NCI-H345 treated with DMSO at 0.1 percent for 48 hours (cell line): ENCODE data around the gene AKAP10.
"Not testable (repeated sequence)": the region's sequence is repeated elsewhere in the genome, so short reads cannot be mapped to it uniquely, and the experiment has no call there.

Experiments
- DNase-seq: peaks from one replicate; lab custom pipeline; 2025; ENCODE audit not compliant: unreplicated experiment; lab: John Stamatoyannopoulos, UW

AKAP10 gene

DNA sequence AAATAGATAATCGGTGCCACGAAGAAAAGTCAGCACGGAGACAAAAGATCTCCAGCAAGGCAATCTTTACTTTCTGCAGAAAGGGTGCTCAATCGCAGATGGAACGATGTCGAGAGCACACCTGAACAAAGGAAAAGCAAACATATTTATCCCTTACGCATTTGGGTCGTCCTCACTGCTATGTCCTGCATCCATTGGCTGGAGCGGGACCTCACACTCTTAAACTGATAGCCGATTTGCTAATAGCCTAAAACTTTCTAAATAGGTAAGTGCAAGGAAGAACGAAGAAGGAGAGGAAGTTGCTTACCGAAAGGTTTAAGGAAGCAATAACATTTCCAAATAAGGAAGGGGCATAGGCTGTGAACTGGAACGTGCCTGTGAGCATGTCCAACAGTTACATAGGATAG is 1.2 kb upstream of the AKAP10 start:
- DNase-seq, result no peak

DNA sequence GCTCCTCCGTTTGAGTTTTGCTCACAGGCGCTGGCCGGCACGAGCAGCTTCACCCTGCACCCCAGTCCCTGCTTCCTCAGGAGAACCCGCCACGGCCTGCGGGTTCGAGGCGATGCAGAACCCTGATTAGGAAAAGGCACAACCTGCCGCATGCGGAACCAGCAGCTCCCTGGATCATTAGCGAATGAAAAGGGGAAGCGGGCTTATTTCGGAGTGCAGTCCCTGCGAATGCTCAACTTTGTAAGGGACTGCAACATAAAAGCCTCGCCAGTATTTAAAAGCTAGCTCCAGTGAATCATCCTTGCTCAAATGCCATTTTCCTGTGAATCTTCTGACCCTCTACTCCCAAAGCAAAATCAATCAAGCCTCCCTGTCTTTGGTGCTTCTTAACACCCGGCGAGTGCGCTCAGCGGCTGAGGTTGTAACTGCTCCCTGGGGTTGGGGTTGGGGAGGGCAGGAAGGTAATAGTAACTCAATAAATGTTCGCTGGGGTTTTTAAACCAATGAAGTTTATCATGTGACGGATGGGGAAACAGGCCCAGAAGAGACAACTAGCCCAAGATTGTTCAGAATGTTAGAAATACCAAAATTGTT is 678 bp upstream of the AKAP10 start:
- DNase-seq, result no peak

DNA sequence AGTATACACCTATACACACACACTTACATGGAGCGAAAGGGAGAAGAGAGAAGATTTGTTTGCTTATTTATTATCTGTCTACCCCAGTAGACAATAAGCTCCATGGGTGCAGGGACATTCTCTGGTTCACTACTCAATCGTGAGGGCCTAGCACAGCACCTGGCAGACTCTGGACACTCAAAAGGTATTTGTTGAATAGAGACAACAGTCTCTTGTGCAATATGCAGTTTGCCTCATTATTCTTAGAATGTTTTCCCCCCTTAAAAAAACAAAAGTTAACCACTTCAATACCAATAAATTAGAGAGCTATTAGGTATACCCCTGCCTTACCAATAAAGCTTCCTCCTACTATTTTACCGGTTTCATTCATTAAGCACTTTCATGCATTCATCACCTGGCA is 2.0 kb downstream of the AKAP10 start:
- DNase-seq, result no peak

DNA sequence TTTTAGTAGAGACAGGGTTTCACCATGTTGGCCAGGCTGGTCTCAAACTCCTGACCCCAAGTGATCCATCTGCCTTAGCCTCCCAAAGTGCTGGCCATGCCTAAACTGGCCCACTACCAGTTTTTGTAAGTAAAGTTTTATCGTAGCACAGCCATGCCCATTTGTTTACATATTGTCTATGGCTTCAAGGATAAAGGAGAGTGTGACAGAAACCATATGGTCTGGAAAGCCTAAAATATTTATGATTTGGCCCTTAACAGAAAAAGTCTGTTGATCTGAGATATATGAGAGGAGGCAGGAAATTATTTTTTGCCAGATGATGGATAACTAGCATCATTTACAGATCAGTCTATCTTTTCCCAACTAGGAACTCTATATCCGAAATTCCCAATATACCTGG is 4.5 kb downstream of the AKAP10 start:
- no peak for DNase-seq

DNA sequence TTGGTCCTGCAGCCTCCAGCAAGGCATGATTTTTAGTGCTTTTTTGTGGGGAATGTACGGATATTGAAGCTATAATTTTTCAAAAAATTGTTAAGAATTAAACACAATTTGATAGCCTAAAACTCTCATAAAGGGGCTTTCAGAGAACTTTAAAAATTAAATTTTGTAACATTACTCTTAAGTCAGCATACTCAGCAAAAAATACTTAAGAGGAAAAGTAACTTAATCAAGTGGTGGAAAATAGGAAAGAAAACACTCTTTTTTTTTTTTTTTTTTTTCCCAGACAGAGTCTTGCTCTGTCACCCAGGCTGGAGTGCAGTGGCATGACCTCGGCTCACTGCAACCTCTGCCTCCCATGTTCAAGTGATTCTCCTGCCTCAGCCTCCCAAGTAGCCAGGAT is 14.7 kb downstream of the AKAP10 start:
- not testable (repeated sequence) for DNase-seq

DNA sequence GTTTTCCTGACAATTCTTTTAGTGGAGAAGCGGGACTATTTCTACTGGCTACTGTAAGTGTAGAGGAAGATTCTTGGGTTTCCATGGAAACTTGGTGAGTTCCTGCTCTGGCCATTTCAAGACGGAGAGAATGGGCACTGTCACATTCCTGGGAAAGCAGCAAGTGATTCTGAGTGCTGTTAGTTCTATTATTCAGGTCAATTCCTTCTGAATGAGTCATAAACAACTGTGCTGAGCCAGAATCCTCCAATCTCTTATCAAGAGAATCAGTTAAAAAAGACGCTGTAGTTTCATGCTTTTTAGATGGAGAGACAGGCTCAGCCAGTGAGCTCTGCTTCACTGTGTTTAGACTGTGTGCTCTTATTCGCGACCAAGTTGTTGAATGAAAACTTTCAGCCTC is 19.6 kb downstream of the AKAP10 start:
- no peak for DNase-seq

DNA sequence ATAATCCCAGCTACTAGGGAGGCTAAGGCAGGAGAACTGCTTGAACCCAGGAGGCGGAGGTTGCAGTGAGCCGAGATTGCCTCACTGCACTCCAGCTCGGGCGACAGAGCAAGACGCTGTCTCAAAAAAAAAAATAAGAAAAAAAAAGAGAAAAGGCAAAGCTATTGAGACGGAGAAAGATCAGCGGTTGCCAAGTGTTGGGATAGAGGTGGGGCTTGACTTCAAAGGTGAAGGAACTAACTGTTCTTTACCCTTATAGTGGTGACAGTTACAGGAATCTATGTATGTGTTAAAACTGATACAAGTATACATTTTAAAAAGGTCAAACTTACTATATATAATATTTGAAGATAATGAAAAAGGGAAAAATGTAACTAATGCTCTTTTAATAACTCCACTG is 22.5 kb downstream of the AKAP10 start:
- DNase-seq, result no peak

DNA sequence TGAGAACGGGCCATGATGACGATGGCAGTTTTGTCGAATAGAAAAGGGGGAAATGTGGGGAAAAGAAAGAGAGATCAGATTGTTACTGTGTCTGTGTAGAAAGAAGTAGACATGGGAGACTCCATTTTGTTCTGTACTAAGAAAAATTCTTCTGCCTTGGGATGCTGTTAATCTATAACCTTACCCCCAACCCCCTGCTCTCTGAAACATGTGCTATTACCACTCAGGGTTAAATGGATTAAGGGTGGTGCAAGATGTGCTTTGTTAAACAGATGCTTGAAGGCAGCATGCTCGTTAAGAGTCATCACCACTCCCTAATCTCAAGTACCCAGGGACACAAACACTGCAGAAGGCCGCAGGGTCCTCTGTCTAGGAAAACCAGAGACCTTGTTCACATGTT is 26.2 kb downstream of the AKAP10 start:
- not testable (repeated sequence) for DNase-seq

DNA sequence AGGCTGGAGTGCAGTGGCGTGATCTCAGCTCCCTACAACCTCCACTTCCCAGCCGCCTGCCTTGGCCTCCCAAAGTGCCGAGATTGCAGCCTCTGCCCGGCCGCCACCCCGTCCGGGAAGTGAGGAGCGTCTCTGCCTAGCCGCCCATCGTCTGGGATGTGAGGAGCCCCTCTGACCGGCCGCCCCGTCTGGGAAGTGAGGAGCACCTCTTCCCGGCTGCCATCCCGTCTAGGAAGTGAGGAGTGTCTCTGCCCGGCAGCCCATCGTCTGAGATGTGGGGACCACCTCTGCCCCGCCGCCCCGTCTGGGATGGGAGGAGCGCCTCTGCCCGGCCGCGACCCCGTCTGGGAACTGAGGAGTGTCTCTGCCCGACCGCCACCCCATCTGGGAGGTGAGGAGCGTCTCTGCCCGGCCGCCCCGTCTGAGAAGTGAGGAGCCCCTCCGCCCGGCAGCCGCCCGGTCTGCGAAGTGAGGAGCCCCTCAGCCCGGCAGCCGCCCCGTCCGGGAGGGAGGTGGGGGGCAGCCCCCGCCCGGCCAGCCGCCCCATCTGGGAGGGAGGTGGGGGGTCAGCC is 26.9 kb downstream of the AKAP10 start:
- DNase-seq, result not testable (repeated sequence)

DNA sequence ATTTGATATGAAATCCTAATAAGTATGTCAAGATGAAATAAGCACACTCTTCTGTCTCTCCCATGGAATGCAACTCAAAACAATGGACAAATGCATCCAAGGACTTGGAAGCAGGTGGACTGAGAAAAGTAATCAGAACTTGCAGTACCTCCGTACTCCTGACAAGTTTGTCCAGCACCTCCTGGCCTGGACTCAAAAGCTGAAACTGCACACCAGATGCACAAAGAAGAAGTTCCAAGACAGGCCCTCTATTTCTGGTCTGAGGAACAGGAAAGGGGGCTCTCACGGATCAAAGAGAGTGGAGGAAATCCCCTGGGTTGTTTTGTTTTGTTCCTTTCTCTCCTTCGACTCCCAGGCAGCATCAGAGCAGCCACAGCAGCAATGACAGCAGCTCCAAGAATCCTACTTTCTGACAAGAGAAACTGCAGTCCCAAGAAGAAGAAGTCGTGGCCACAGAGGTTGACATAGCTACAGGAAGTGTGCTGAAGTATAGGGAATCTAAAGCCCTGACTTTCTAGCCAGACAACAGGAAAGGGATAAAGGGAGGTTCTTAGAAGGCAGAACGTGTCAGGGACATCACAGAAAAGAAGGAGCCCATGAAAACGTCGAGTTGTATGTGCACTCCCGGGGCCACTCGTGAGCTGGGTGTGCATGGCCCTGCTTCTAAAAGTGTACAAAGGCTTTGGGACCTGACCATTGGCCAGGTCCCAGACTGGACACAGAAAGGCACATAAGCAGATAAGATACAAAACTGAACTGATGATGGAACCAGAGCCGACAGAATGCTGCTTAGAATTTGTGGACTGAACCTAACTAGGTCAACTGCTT is 29.3 kb downstream of the AKAP10 start:
- no peak for DNase-seq

DNA sequence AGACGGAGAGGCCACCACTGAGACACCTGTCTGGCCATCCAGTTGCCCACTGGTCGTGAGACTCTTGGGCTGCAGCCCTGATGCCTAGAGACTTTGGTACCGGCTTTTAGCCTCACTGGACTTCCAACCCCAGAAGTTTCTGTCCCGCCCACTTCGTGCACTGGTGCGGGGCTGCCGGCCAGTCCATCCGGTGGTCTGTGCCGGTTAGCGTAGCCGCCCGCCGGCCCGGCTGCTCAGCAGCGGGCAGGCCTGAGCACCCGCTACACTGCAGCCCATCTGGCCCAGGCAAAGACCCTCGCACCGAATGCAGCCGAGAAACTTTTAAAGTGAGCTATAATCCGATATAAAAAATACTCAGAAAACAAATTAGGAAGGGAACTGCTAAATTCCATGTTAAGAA is 30.7 kb downstream of the AKAP10 start:
- no peak for DNase-seq

DNA sequence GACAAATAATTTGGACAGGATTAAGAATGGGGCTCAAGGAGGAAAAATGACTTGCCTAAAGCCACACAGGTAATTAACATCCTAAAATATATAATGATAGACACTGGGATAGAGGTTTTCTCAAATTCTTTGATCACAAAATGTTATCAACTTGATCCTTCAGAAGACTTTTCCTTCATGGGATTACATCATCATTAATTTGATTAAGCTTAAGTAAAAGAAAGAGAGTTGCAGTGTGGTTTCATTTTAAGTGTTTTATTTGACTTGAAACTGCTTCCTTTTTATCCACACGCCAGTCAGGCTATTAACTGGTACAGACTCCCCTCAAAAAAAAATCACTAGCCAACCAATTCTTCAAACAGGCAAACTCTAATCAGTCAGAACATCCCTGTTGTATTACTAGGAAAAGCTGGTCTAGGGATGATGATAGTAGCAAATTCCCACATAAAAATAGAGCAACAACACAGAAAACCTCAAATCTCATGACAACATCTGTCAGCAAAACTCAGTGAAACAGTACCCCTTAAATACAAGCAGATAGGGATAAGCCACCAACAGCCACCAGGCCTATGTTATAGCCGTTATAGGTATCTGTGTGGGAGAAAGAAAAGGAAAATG is 32.5 kb downstream of the AKAP10 start:
- no peak for DNase-seq

DNA sequence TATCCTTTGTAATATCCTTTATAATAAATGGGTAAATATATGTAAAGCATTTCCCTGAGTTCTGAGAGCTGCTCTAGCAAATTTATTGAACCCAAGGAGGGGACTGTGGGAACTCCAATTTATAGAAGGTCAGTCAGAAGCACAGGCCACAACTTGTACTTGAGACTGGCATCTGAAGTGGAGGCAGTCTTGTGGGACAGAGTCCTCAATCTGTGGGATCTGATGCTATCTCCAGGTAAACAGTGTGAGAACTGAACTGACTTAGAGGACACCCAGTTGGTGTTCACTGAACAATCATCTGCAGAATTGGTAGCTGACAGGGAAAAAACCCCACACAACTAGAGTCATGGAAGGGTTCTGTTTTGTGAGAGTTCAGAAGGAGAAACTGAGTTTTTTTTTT is 34.0 kb downstream of the AKAP10 start:
- DNase-seq, result no peak

DNA sequence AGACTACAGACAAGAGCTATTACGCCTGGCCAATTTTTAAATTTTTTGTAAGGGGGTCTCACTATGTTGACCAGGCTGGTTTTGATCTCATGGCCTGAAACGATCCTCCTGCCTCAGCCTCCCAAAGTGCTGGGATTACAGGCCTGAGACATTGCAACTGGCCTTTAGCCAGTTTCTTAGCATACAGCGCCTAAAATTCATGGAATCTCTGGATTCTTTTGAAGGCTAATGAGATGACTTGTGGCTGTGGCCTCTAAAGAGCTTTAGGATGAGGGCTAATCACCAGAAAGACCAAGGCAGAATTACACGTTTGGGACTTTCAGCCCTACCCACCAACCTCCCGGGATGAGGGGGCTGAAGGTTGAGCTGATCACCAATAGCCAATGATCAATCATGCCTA is 34.6 kb downstream of the AKAP10 start:
- DNase-seq, result no peak

DNA sequence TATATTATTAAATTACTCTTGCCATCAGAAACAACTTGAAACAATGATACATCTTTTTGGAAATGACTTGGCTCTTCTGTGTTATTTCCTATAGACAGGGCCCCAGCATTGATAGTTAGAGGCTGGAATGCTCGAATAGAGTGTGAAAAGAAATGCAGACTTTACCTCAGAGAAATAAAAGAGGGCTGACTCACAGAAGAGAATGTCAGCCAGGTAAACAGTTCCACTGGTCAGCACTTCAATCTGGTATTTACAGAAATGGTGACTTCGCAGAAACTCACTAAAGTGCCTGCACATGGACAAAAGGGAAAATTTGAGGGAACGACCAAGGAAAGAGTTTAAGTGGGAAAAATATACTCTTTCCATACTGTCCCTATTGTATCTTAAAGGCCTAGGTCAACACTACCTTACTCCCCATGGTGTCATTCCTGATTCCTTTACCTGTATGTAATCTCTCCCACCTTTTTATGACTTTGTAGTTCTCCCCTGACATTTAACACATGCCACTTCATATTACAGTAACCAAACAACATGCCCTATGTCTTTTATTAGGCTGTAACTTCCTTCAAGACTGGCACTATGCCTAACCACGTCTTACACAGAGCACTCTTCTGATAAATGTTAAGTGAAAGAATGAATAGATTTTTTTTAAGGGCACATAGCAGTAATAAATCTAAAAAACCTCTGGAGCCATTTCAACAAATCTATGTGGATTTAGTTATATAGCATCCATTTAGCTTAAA is 36.7 kb downstream of the AKAP10 start:
- no peak for DNase-seq

DNA sequence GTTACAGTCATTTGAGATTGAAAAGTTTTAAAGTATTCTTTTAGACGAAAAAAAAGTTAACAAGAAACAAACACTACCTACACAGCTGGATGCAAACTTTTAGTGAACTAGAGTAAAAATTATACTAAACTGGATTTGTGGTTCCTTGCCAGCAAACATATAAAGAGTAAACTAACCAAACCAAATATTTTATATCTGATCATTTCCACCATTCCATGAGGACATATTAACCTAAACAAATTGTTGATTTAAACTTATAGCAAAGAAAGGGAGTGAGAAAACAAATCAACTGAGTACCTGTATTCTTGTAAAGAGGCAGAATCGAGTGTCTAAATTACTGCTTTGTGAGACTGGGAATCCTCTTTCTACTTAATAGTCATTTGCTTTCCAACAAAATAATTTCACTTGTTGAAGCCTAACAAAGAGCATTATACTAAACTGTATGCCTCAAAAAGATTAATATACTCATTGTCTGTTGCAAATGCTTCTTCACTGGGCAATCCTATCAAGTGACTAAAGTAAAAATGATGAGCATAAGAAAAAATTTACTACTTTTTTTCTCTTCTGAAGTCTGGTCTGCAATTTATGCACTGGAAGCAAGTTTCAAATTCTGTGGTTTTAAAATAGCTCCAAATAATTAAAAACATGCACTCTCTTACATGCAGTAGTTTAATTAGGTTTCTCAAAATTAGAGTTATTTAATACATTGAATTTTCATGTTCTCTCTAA is 37.5 kb downstream of the AKAP10 start:
- DNase-seq, result no peak

DNA sequence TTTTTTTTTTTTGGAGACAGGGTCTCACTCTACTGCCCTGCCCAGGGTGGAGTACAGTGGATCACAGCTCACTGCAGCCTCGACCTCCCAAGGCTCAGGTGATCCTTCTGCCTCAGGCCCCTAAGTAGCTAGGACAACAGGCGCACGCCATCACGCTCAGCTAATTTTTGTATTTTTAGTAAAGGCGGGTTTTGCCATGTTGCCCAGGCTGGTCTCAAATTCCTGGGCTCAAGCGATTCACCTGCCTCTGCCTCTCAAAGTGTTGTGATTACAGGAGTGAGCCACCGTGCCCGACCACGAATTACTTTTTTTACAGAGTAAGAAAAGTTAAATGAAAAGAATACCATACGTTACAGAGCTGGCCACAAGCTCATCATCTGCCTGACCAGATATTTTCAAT is 38.9 kb downstream of the AKAP10 start:
- no peak for DNase-seq

DNA sequence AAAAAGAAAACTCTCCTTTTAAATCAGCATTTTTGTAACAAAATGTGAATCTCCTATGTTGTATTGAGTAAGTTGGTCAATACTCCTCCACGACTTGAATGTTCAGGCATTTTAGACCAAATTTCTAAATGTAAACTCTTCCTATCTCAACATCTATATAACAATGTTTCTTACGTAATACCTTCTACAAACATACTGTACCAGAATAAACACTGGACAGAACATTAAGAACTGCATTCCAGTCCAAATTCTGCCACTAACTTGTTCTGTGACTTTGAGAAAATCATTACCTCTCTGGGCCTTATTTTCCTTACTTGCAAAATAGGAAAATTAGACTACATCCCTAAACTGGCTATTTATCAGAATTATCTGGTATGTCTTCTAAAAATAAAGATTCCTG is 40.1 kb downstream of the AKAP10 start:
- no peak for DNase-seq

DNA sequence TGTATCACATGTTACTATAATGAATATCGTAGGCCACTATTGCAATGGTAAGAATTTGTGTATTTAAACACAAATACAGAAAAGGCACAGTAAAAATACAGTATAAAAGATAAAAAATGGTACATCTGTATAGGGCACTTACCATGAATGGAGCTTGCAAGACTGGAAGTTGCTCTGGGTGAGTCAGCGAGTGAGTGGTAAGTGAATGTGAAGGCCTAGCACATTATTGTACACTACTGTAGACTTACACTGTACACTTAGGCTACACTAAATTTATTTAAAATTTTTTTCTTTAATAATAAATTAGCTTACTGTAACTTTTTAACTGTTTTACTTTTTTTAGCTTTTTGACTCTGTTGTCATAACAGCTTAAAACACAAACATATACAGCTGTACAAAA is 42.5 kb downstream of the AKAP10 start:
- DNase-seq, result no peak

DNA sequence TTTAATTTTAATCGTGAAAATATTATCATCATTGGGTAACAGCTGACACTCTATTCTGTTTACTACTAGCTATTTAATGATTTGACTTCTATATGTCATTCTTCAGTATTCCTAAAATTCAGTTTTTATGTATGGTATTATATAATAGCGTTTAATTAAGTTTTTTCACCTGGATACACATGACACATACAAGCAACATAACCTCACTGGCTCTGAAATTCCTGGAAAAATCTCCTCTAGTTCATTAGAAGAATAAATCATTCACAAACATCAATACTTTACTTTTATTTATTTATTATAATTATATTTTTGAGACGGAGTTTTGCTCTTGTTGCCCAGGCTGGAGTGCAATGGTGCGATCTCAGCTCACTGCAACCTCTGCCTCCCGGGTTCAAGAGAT is 44.0 kb downstream of the AKAP10 start:
- no peak for DNase-seq

DNA sequence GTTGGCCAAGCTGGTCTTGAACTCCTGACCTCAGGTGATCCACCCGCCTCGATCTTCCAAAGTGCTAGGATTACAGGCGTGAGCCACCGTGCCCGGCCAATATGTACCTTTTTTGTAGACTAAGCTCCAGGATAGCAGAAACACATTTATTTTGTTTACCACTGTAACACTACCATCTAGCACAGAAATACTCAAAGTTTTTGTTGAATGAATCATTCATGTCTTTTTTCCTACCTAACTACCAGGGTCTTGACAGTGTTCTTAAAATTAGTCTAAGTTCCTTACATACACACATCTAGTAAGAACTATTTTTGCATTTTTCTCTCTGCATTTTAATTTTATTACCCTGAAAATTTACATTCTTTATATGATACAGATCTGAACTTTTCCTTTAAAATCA is 44.4 kb downstream of the AKAP10 start:
- DNase-seq, result no peak
